Measurements from ENCODE around the gene CAVIN4. TPM values are rescaled to one million over a fixed set of nuclear protein-coding genes. Genes with fewer than 3 reads are reported as not detected.

The CAVIN4 gene
- total RNA-seq, 1 donor from 2014 or later = 7.4 TPM

DNA sequence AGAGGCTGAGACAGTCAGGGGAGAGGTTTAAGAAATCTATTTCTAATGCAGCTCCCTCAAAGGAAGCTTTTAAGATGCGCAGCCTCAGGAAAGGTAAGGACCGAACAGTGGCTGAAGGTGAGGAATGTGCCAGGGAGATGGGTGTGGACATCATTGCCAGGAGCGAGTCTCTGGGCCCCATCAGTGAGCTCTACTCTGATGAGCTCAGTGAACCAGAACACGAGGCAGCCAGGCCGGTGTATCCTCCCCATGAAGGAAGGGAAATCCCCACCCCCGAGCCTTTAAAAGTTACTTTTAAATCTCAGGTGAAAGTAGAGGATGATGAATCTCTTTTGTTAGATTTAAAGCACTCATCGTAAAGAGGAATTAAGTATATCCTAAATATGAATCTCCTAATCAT lies 8.2 kb downstream of the CAVIN4 start:
- H3K4me1 Mint-ChIP-seq (ENCODE audit: unreplicated experiment) = peaks cover 13% of the 10 kb centered on the region
- H3K4me3 Mint-ChIP-seq (ENCODE audit: unreplicated experiment) = no peak overlapping the region
- H3K27me3 Mint-ChIP-seq (ENCODE audit: unreplicated experiment) = peaks cover 1% of the 10 kb centered on the region
- TF ChIP-seq, protein P1, sequence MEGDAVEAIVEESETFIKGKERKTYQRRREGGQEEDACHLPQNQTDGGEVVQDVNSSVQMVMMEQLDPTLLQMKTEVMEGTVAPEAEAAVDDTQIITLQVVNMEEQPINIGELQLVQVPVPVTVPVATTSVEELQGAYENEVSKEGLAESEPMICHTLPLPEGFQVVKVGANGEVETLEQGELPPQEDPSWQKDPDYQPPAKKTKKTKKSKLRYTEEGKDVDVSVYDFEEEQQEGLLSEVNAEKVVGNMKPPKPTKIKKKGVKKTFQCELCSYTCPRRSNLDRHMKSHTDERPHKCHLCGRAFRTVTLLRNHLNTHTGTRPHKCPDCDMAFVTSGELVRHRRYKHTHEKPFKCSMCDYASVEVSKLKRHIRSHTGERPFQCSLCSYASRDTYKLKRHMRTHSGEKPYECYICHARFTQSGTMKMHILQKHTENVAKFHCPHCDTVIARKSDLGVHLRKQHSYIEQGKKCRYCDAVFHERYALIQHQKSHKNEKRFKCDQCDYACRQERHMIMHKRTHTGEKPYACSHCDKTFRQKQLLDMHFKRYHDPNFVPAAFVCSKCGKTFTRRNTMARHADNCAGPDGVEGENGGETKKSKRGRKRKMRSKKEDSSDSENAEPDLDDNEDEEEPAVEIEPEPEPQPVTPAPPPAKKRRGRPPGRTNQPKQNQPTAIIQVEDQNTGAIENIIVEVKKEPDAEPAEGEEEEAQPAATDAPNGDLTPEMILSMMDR (IDR thresholded peaks at IDR 0.05; ENCODE audit: unreplicated experiment) = no peak
- H3K36me3 Mint-ChIP-seq (ENCODE audit: low read depth, unreplicated experiment) = no peaks in the 10 kb centered on the region
- no peak for DNase-seq (ENCODE audit: low spot score)
- H3K27ac Mint-ChIP-seq (ENCODE audit: unreplicated experiment) = no peak overlapping the region
- no peaks in the 10 kb centered on the region for H3K9me3 Mint-ChIP-seq (ENCODE audit: unreplicated experiment)

DNA sequence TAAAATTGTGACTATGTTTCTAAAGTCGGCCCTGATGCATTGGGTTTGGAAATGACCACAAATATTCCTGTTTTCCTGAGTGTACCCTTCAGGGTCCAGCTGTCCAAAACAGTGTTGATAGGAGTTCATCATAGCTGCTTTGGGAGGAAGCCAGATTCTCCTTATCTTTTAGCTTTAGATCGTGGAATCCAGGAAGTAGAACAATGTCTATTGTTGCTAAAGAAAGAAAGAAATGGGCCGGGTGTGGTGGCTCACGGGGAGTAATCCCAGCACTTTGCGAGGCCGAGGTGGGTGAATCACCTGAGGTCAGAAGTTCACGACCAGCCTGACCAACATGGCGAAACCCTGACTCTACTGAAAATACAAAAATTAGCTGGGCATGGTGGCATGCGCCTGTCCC lies 9.5 kb downstream of the CAVIN4 start:
- Mint-ChIP-seq H3K4me1 (ENCODE audit: unreplicated experiment) (peaks cover 13% of the 10 kb centered on the region), H3K9me3 (ENCODE audit: unreplicated experiment) (no peaks in the 10 kb centered on the region), H3K27ac (ENCODE audit: unreplicated experiment) (peak overlapping the region; percentile 67), H3K27me3 (ENCODE audit: unreplicated experiment) (peaks cover 1% of the 10 kb centered on the region), H3K36me3 (ENCODE audit: low read depth, unreplicated experiment) (no peaks in the 10 kb centered on the region), H3K4me3 (ENCODE audit: unreplicated experiment) (no peak overlapping the region)
- TF ChIP-seq, protein P1 (IDR thresholded peaks at IDR 0.05; ENCODE audit: unreplicated experiment) = no peak
- no peak for DNase-seq (ENCODE audit: low spot score)

DNA sequence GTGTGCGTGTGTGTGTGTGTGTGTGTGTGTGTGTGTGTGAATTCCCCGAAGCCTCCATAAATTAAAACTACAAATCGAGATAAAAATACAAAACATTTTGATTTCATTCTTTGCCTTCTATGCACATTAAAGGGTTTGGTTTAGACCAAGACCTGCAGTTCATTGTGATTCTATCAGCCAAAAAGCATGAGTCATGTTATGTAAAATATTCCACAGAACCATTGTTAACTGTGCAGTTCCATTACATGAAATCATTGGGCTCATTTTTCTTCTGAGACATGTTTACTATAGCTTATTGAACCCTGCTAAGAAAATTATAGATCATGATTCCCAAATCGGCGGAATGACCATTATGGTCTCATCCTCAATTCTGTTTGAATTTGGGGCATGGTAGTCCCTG lies 11.7 kb downstream of the CAVIN4 start:
- Mint-ChIP-seq H3K4me1 (ENCODE audit: unreplicated experiment) (peaks cover 13% of the 10 kb centered on the region), H3K36me3 (ENCODE audit: low read depth, unreplicated experiment) (no peaks in the 10 kb centered on the region), H3K4me3 (ENCODE audit: unreplicated experiment) (no peak overlapping the region), H3K9me3 (ENCODE audit: unreplicated experiment) (no peaks in the 10 kb centered on the region), H3K27ac (ENCODE audit: unreplicated experiment) (no peak overlapping the region), H3K27me3 (ENCODE audit: unreplicated experiment) (no peaks in the 10 kb centered on the region)
- TF ChIP-seq, protein P1 (IDR thresholded peaks at IDR 0.05; ENCODE audit: unreplicated experiment) = no peak
- no peak for DNase-seq (ENCODE audit: low spot score)

DNA sequence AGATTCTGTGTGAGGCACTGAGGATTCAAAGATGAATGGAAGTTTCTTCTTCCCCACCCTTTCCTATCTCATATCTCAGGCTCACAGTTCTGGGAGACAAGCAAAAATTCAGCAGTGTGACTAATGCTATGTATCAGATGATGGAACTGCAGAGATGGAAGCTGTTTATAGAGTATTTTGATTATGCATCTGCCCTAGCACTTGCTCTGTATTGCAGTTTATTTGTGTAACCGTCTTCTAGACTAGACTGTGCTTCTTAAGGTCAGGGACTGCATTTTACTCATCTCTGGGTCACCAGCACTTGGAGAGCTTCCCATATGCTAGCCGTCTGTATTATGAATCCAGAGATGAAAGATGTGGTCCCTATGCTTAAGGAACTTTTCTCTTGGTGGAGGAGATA lies 12.6 kb downstream of the CAVIN4 start:
- Mint-ChIP-seq H3K4me3 (ENCODE audit: unreplicated experiment) (no peak overlapping the region), H3K9me3 (ENCODE audit: unreplicated experiment) (no peaks in the 10 kb centered on the region), H3K27me3 (ENCODE audit: unreplicated experiment) (no peaks in the 10 kb centered on the region), H3K27ac (ENCODE audit: unreplicated experiment) (no peak overlapping the region), H3K4me1 (ENCODE audit: unreplicated experiment) (peaks cover 18% of the 10 kb centered on the region), H3K36me3 (ENCODE audit: low read depth, unreplicated experiment) (no peaks in the 10 kb centered on the region)
- DNase-seq (ENCODE audit: low spot score) = no peak
- TF ChIP-seq, protein P1 (IDR thresholded peaks at IDR 0.05; ENCODE audit: unreplicated experiment) = no peak

DNA sequence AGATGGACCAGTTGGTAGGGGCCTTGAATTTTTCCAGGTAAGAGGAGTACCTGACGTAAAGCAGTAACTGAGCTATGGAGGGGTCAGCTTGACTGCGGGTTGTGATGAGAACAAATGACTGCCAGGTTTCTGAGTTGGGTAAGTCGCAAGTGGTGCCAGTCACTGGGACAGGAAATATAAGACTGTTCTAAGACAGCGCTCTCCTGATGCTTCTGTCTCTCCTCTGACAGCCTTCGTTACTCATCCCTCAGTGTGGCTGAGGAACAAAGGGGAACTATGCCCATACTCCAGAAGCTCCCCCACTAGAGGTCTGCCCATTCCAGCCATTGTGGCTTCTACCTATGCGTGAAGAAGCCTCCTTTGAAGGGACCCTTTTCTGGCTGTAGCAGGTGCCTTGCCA lies 13.3 kb downstream of the CAVIN4 start:
- no peak overlapping the region for H3K4me3 Mint-ChIP-seq (ENCODE audit: unreplicated experiment)
- H3K36me3 Mint-ChIP-seq (ENCODE audit: low read depth, unreplicated experiment) = no peaks in the 10 kb centered on the region
- DNase-seq (ENCODE audit: low spot score) = no peak
- no peak overlapping the region for H3K27ac Mint-ChIP-seq (ENCODE audit: unreplicated experiment)
- H3K9me3 Mint-ChIP-seq (ENCODE audit: unreplicated experiment) = no peaks in the 10 kb centered on the region
- TF ChIP-seq, protein P1 (IDR thresholded peaks at IDR 0.05; ENCODE audit: unreplicated experiment) = no peak
- no peaks in the 10 kb centered on the region for H3K27me3 Mint-ChIP-seq (ENCODE audit: unreplicated experiment)
- peaks cover 19% of the 10 kb centered on the region for H3K4me1 Mint-ChIP-seq (ENCODE audit: unreplicated experiment)

Data from endothelial cell (in vitro differentiated cells).